ENCODE results near the gene TCERG1L. TPM values are rescaled to one million over a fixed set of nuclear protein-coding genes. Genes with fewer than 3 reads are reported as not detected.

Gene TCERG1L
- total and polyA plus RNA-seq, 9 of the 15 experiments (the other 6 are each of a cell fraction or from before 2014, with no cell fraction given): not detected

- TF ChIP-seq SP2 (IDR thresholded peaks at IDR 0.05; ENCODE audit: extremely low read depth, low read depth, low read length, poor library complexity, severe bottlenecking) (no peak), ETV6 (IDR thresholded peaks at IDR 0.05; ENCODE audit: borderline replicate concordance in 1 of 2, low read depth in 2 of 2, low read length in 1 of 2) (no peak), ETV6 (CRISPR knock-in tag; IDR thresholded peaks at IDR 0.05; ENCODE audit: borderline replicate concordance) (no peak), CHD2 (IDR thresholded peaks at IDR 0.05; ENCODE audit: low read depth, low read length) (no peak), ZNF79 (CRISPR knock-in tag; IDR thresholded peaks at IDR 0.05; ENCODE audit: low read depth) (no peak), HNRNPH1 (optimal IDR thresholded peaks at IDR 0.05; ENCODE audit: low read depth, low read length) (no peak), SIN3B (IDR thresholded peaks at IDR 0.05; ENCODE audit: low read depth) (no peak), SMAD4 (CRISPR knock-in tag; conservative IDR thresholded peaks at IDR 0.05) (no peak), ZNF316 (IDR thresholded peaks at IDR 0.05) (no peak), ILF3 (IDR thresholded peaks at IDR 0.05; ENCODE audit: borderline replicate concordance) (no peak), SFPQ (IDR thresholded peaks at IDR 0.05; ENCODE audit: low read depth, low read length) (no peak), ZNF23 (CRISPR knock-in tag; IDR thresholded peaks at IDR 0.05) (no peak), ESRRB (CRISPR knock-in tag; IDR thresholded peaks at IDR 0.05; ENCODE audit: borderline replicate concordance) (no peak), JUN (IDR thresholded peaks at IDR 0.05; ENCODE audit: borderline replicate concordance, low read depth, low read length) (peak; percentile 47; the same call in 1 of the 2 replicates), JUN (CRISPR knock-in tag; IDR thresholded peaks at IDR 0.05; ENCODE audit: borderline replicate concordance) (no peak), ZBTB11 (CRISPR knock-in tag; IDR thresholded peaks at IDR 0.05) (no peak), KAT2B (IDR thresholded peaks at IDR 0.05; ENCODE audit: low read depth, low read length) (no peak), STAT5B (CRISPR knock-in tag; IDR thresholded peaks at IDR 0.05) (no peak), TAF1 (IDR thresholded peaks at IDR 0.05; ENCODE audit: control insufficient read depth, extremely low read depth, insufficient read depth, low read length, severe bottlenecking) (no peak), CHAMP1 (IDR thresholded peaks at IDR 0.05) (no peak)
Observed at GRCh38 chr10:131088619-131089018, 222.9 kb downstream of the TCERG1L start (continued).
